Left forelimb (tissue), 1 donor: Measurements from ENCODE around the gene FAM20C.

Experiments
- DNase-seq: peaks from one replicate; pipeline ENCODE4 v3.0.0-alpha.2; 2018; ENCODE audit warnings: low spot score

The FAM20C gene

GRCh38 chr7:191981-192649, at the start of gene FAM20C:
Gene FAM20C, plus strand, starts transcription at chr7:192571. Its CDS starts 629 bp downstream, at chr7:193200.
- DNase-seq, result peak; percentile 93

GRCh38 chr7:143145-143751, 49.1 kb upstream of the FAM20C start:
- DNase-seq, result no peak

- no peak for DNase-seq
Observed at GRCh38 chr7:143811-144453, 48.4 kb upstream of the FAM20C start.

- no peak for DNase-seq
Observed at GRCh38 chr7:144454-144826, 47.9 kb upstream of the FAM20C start.

GRCh38 chr7:145863-146262, 46.5 kb upstream of the FAM20C start:
- no peak for DNase-seq

GRCh38 chr7:148543-148931, 43.8 kb upstream of the FAM20C start:
- no peak for DNase-seq

GRCh38 chr7:148932-149790, 43.2 kb upstream of the FAM20C start:
- DNase-seq, result peak; percentile 99

- DNase-seq, result no peak
Observed at GRCh38 chr7:149791-150636, 42.4 kb upstream of the FAM20C start.

GRCh38 chr7:150811-151221, 41.6 kb upstream of the FAM20C start:
- DNase-seq, result no peak

- no peak for DNase-seq
Observed at GRCh38 chr7:151346-152050, 40.9 kb upstream of the FAM20C start.

- no peak for DNase-seq
Observed at GRCh38 chr7:152702-153391, 39.5 kb upstream of the FAM20C start.

- DNase-seq, result no peak
Observed at GRCh38 chr7:153604-154003, 38.8 kb upstream of the FAM20C start.

- DNase-seq, result no peak
Observed at GRCh38 chr7:154096-154799, 38.1 kb upstream of the FAM20C start.

GRCh38 chr7:155469-155900, 36.9 kb upstream of the FAM20C start:
- DNase-seq, result no peak

GRCh38 chr7:156111-157007, 36.0 kb upstream of the FAM20C start:
- DNase-seq, result no peak

- DNase-seq, result no peak
Observed at GRCh38 chr7:157008-157310, 35.4 kb upstream of the FAM20C start.

- DNase-seq, result no peak
Observed at GRCh38 chr7:157771-158625, 34.4 kb upstream of the FAM20C start.

GRCh38 chr7:158771-159170, 33.6 kb upstream of the FAM20C start:
- DNase-seq, result no peak
